K562 (cell line): ENCODE measurements around the gene PET100.

Source experiments
- EGR1 ChIP-seq: fragments of 450-650 bp; conservative IDR thresholded peaks from 2 replicates; pipeline ENCODE4 v1.6.1; 2017; ENCODE audit warnings: mild to moderate bottlenecking
- FOXK1 ChIP-seq: sonication (generic); formaldehyde crosslinking; IDR thresholded peaks from 2 replicates; pipeline ENCODE4 v1.8.0; 2022; ENCODE audit warnings: missing genetic modification reagents, mild to moderate bottlenecking, borderline replicate concordance
- L3MBTL2 ChIP-seq: fragments of 450-650 bp; IDR thresholded peaks from 2 replicates; pipeline ENCODE4 v1.6.1; 2016; ENCODE audit warnings: mild to moderate bottlenecking, moderate library complexity

DNA sequence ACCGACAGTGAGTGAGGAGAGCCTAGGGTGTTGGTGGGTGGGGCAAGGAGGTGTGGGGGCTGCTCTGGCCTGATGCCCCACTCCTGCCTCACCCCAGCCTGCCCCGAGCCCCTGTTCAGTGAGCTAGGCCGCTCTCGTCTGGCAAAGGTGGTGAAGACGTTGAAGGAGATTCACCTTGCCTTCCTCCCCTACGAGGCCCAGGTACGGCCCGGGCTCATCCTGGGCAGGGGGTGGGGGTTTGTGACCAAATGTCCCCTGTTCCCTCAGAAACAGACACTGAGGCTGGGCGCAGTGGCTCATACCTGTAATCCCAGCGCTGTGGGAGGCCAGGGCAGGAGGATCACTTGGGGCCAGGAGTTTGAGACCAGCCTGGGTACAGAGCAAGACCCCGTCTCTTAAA is 11.2 kb downstream of the PET100 start:
- no peak for TF ChIP-seq EGR1
- no peak for TF ChIP-seq FOXK1 (CRISPR knock-in tag)
- no peak for TF ChIP-seq L3MBTL2
